GM20000 (cell line): Measurements from ENCODE around the gene LY86.

Experiments used
- DNase-seq: peaks from one replicate; pipeline ENCODE4 v3.0.0; 2012; ENCODE audit warnings: low spot score
- TF ChIP-seq, protein P1 (sequence below): IDR thresholded peaks from 2 replicates; pipeline ENCODE4 v1.5.1; 2012; ENCODE audit warnings: mild to moderate bottlenecking, control low read depth; ENCODE audit errors: extremely low read depth, missing control alignments

Gene LY86

DNA sequence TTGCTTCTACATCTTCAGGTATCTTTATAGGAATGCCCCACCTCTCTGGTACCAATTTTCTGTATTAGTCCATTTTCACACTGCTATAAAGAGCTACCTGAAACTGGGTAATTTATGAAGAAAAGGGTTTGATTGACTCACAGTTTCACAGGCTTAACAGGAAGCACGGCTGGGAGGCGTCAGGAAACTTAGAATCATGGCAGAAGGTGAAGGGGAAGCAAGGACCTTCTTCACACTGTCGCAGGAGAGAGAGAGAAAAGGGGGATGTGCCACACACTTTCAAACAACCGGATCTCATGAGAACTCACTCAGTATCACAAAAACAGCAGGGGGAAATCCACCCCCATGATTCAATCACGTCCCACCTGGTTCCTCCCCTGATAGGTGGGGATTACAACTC, 24.4 kb upstream of the LY86 start:
- TF ChIP-seq, protein P1, sequence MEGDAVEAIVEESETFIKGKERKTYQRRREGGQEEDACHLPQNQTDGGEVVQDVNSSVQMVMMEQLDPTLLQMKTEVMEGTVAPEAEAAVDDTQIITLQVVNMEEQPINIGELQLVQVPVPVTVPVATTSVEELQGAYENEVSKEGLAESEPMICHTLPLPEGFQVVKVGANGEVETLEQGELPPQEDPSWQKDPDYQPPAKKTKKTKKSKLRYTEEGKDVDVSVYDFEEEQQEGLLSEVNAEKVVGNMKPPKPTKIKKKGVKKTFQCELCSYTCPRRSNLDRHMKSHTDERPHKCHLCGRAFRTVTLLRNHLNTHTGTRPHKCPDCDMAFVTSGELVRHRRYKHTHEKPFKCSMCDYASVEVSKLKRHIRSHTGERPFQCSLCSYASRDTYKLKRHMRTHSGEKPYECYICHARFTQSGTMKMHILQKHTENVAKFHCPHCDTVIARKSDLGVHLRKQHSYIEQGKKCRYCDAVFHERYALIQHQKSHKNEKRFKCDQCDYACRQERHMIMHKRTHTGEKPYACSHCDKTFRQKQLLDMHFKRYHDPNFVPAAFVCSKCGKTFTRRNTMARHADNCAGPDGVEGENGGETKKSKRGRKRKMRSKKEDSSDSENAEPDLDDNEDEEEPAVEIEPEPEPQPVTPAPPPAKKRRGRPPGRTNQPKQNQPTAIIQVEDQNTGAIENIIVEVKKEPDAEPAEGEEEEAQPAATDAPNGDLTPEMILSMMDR = no peak
- DNase-seq = no peak

DNA sequence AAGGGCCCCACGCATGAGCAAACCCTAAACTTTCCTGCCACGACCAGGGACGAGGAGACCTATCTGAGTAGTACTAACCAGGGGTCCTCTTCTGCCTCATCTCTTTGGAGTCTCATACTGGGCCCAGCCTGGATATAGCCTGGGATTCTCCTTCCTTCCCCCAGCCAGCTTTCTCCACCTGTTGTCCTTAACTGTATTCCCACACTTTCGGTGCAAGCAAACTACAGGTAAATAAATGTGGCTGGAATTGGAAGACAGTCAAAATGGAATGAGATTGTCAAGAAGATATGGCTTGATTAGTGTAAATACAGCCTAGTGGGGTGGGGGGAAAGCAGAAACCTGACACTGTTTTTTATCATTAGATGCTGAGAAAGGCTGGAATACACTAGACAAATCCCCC, 23.5 kb upstream of the LY86 start:
- TF ChIP-seq, protein P1 = no peak
- DNase-seq = no peak

DNA sequence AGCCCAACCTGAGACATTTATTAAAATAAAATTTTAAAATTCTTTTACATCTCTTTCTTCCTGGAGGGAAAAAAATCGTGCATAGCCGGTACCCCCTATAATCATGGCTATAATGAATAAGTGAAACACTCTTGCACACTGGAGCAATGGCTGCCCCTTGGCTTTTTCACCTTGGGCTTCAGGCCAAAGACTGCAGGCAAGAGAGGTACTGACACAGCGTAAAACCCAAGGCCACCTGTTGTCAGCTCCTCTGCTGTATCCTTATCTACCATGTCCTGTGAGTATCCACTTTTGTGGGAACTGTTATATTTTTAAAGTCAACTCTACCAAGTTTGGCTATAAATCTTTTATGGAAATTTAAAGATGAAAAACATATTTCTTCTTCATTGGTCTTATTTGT, 23.0 kb upstream of the LY86 start:
- no peak for DNase-seq
- TF ChIP-seq, protein P1 = no peak

DNA sequence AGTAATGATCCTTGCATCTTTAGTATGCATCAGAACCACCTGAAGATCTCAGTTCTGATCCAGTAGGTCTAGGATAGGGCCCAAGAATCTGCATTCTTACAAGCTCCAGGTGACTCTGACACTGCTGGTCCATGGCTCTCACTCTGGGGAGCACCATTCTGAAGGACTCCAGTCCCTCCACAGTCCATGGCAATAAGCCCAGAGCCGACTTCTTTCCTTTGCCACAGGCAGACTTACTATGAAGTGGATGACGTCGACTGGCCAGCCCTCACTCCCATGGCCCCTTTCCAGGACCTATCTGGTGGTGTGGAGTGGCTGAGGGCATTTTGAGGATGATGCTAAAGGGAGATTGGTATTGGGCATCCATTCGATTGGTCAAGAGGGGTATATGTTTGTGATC, 21.8 kb upstream of the LY86 start:
- DNase-seq = no peak
- TF ChIP-seq, protein P1 = no peak

DNA sequence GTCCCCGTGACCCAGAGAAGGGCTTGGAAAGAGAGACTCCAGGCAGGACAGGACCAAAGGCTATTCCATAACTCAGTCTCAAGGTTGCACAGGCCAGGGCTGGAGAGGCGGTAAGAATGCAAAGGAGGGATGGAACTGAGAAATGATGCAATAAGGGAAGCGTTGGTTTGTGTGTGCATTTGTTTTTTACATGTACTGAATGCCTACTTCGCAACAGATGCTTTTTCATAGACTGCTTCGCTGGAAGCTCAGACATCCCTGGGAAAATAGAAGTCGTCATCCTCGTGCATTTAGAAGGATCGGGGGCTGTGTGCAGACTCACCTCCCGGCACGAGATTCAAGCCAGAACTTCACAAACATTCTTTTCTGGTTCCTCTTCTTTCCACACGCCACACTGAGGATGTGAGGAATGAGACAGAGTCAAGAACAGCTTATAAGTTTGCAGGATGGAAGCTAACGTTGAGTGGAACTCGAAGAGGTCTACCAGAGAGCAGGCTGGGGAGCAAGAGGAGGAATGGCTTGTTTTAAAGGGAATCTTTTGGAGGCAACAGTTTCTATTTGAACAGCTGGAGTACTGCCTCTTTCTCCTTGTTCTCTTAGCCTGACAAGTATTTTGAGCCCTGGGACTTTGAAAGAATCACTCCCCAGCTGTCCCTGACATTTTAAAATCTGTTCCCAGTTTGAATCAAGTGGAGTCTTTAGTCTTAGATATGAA, 19.3 kb upstream of the LY86 start:
- TF ChIP-seq, protein P1 = no peak
- DNase-seq = no peak

DNA sequence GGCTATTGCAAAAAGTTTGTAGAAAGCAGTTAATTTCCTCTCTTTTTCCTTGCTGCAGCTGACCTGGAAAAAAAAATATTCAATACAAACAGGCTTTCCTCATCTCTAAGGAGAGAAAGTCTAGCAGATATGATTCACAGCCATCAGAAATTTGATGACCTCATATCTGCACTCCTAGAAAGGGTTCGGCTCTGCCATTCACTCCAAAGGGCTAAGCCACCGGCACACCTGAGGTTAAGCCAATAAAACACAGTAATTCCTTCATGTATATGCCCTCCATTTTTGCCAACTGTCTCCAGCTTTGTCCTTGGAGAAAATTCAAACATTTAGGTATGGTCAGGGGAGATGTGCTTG, 18.7 kb upstream of the LY86 start:
- no peak for DNase-seq
- TF ChIP-seq, protein P1 = no peak

DNA sequence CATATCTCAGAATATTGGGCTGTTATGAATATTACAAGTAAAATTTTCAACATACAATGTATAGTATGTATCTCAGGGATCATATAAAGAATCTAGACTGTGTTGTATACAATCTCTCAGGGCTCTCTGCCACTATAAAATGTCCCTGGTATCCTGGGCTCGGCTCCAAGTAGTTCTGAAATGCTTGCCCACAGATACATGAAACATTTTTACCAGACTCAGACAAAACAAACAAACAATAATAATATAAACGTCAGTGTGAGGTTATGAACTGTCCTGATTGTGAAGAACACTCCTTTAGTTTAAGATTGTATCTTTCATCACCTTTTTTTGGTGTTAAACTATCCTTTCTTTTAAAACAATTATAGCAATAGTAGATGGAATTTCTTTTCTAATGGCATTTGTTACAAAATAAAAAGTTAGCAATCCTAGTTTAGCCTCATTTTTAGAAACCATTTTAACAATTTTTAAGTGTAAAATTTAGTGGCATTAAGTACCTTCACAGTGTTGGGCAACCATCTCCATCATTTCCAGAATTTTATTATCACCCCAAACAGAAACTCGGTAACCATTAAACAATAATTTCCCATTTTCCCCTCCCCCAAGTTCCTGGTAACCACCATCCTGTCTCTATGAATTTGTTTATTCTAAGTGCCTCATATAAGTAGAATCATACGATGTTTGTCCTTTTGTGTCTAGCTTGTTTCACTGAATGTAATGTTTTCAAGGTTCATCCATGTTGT, 17.4 kb upstream of the LY86 start:
- TF ChIP-seq, protein P1 = no peak

More for the DNA sequence above, 17.4 kb upstream of the LY86 start:
- DNase-seq = no peak
